ENCODE data around the gene ATP8B2.

GRCh38 chr1:154313066-154313356 lies 12.3 kb upstream of the ATP8B2 start:
- TF ChIP-seq CTCF (IDR thresholded peaks at IDR 0.05) (no peak), CREM (CRISPR knock-in tag; IDR thresholded peaks at IDR 0.05) (no peak)

Data from WTC11 (cell line).